Loucy (cell line): ENCODE results near the gene ALG14.

Source experiments
- CTCF ChIP-seq: fragments of 200-600 bp; sonication (generic); conservative IDR thresholded peaks from 2 replicates; pipeline ENCODE4 v1.5.1; 2014; ENCODE audit warnings: mild to moderate bottlenecking, antibody characterized with exemption, low read length
- EZH2phosphoT487 ChIP-seq: fragments of 200-600 bp; IDR thresholded peaks from 2 replicates; pipeline ENCODE4 v1.6.1; 2018; ENCODE audit warnings: antibody characterized with exemption, mild to moderate bottlenecking, moderate library complexity, borderline replicate concordance

DNA sequence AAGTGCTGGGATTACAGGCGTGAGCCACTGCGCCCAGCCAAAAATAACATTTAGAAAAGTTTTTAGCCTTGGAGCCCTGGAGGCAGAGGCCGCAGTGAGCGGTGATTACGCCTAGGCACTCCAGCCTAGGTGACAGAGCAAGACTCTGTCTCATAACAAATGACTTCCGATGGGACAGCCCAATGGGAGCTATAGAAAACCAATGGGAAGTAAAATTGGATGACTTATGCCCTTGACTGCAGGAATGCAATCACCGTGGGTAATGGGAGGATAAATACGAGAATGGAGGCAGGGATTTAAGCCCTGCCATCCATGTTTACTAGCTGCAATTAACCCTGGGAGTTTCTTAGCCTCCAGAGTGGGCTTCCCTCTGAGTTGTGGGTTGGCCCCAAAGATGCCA, 108.9 kb downstream of the ALG14 start:
- TF ChIP-seq CTCF: no peak
- no peak for TF ChIP-seq EZH2phosphoT487
